Right renal pelvis (tissue), 4 donors: Measurements from ENCODE around the gene LDB1. TPM values are rescaled to one million over a fixed set of nuclear protein-coding genes. Genes with fewer than 3 reads are reported as not detected.

Experiments used
- DNase-seq, 4 donors: peaks; one replicate each; pipeline ENCODE4 v3.0.0-alpha.2; 2013; ENCODE audit warnings: low read depth in 4 of 4, low spot score in 3 of 4, missing footprints in 1 of 4
- polyA plus RNA-seq, 4 donors: library from polyadenylated mRNA; unstranded; fragments of 120-200 nt; gene quantifications; one replicate each; pipeline ENCODE4 v1.2.1, GENCODE V29; 2013; ENCODE audit not compliant: insufficient read length in 4 of 4

LDB1 gene
- polyA plus RNA-seq, 4 donors, result 114 to 117 (median 115) TPM

DNA sequence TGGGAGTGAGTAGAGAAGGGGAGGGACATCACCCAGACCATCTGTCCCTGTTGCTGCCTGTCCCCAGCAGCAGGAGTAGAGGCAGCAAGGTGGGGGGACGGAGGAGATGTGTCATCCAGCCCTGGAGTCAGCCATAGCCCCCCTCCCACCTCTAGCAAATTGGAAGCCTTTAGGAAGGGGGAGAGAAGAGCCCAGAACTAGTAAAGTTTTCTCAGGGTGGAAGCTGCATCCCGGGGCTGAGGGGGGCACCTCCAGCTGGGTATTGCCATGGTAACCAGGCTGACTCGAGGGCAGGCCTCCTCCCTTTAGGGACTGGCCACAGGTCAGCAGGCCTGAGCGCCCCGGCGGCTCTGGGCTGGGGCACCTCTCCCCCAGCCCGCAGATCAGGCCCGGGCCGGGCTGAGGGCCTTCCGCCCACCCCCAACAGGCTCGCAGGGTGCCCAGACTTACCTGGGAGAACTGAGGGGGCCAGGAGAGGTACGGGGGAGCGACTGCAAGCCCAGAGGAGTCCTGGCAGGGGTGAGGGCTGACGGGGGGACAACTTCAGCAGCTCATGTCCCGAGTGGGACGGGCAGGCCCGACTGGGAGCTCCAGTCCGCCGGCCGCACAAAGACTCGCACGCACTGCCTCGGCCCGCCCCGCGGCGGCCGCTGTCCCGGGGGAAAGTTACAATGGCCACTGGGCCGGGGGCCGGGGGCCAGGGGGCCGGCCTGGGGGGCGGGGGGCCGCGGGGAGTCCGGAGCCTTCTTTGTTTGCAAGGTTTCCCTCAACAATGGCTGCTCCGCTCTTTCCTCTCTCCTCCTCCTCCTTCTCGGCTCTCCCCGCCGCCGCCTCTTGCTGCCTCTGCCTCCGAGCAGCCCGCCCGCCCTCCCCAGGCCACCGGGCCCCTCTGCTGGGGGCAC is 6.0 kb downstream of the LDB1 start:
- no peak for DNase-seq

DNA sequence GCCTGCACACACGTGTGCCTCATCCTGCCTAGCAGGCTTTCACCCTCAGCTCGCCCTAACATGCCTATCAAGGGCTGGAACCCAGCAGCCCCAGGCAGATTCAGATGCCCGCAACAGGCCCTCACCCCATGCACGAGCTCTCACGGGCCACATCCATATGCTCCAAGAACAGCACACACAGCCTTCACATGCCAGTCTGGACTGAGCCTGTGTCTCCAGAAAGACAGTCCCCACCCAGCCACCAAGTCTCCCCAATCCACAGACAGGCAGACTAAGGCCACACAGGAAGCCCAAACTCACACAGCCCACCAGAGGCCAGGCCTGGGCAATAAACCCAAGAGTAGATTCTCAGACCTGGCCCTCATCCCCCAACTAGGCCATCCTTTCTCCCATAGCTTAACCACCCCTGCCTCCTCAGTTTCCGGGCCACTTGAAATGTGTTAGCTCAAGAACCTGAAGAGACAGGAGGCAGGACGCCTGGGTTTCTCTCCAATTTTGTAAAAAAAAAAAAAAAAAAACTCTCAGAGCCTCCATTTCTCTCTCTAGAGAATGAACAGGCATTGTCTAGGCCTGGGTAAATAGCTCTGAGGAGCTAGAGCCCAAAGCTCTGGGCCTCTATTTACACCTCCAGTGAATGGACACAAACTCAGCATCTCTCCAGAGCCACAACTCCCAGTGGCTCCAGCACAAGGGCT is 6.8 kb downstream of the LDB1 start:
- DNase-seq, result no peak

DNA sequence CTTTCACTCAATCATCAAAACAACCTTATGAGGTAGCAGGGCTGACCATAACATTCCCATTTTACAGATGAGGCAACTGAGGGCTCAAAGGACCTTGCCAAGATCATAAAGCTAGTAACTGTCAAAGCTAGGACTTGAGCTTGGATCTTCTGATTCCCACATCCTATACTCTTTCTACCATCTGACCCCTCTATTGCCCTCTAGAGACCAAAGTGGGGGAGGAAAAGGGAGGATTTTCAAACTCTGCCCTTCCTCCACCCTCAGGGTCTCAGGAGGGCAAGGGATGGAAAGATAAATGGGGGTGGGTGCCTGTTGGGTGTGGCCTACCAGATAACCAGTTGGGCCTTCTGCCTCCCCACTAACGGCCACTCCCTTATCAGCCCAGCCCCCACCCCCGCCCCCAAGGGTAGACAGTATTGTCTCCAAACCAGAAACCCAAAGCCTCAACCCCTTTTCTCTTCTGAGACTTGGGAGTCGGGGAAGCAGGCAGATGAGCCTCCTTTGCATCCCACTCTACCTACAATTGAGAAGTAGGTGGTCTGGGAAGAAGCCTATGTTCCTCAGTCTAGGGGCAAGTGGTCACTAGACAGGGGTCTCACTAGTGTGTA is 7.9 kb downstream of the LDB1 start:
- no peak for DNase-seq

DNA sequence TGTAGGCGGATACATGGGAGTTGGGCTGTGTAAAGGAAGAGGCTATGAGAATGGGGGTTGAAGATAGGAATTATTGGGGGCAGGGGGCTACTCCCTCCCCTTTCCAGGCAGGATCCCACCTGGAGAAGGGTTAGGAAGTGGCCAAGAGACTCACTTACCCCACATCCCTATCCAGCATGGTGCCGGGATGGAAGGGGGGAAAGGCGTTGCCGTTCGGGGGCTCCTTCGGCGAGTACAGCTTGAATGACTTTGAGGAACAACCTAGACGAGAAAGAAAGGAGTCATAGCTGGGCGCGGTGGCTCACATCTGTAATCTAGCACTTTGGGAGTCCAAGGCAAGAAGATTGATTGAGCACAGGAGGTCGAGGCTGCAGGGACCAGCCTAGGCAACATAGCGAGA is 8.9 kb downstream of the LDB1 start:
- DNase-seq, result no peak

DNA sequence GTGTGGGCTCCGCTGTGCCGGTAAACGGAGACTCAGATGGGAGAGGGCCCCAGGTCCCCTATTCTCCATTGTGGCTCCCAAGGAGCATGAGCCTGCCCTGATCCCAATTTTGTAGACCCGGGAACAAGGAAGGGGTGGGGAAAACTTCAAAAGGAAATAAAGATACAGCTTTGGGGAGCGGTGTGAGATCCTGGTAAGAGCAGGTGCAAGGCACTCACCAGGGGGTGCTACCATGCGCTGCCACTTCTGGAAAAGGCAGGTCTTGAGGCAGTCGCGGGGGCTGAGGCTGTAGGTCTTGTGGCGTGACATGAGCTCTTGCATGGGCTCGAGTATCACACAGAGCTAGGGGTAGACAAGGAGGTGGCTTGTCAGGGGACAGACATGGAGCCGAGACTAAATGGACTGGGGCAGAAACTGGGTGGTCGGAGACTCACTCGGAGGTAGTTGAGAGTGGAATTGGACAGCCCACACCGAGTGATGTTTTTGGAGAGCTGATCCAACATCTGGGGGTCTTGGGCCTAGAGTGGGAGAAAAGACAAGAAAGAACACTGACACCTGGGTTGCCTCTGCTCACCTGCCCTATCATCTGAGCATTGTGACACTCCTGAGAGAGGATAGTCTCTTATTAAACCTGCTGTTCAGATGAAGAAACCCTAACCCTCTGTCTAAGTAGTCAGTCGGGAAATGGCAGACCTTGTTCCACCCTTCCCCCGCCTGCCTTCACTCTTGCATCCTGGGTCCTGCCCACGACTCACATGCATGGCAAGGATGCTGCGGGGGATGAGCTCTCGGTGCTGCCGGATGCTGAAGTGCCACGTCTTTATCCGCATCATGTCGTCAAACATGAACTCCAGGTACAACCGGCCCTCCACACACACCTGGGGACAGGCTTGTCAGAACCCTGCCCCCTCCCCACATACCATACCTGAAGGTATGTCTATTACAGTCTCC is 10.7 kb downstream of the LDB1 start:
- DNase-seq, result no peak

DNA sequence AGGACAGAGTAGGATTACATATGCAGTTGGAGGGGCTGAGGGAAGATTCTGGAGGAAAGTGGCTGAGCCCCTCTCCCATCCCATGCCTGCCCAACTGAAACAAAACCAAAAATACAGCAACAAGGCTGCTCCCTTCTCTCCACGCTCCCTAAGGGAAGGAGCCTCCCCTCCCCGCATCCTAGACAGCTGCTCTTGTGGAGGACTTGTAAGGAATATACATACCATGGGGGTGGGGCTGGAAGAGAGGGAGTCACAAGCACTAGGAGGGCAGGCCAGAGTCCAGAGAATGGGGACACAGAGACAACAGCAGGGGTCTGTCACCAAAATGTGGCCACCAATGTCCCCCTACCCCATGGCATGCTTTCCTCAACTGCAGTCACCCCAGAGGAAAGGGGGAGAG is 13.2 kb downstream of the LDB1 start:
- no peak for DNase-seq

DNA sequence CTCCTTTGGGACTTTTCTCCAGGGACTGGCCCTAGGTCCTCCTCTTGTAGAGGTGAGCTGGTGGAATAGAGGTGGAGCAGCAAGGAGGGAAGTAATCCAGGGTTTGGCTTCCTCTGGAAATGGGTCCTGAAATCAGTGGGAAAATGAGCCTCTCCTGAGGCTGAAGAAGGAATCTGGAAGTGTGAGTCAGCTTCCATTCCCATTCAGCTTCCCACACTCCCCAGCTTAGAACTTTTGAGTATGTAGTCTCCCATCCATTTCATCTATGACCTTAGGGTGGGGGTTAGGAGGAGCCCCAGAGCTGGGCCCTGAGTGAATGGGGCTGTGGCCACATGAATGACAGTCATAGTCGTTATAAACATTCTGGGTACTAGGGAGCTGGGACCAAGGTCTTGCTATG is 17.7 kb downstream of the LDB1 start:
- no peak for DNase-seq

DNA sequence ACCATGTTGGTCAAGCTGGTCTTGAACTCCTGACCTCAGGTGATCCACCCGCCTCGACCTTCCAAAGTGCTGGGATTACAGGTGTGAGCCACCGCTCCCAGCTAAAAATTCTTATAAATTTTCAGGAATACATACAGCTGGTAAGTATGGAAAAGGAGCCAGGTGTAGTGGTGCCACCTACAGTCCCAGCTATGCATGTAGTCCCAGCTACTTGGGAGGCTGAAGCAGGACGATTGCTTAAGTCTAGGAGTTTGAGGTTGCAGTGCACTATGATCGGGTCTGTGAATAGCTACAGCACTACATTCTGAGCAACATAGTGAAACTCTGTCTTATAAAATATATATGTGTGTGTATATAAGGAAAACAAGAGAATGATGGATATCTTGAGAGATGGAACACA is 19.0 kb downstream of the LDB1 start:
- DNase-seq, result no peak

DNA sequence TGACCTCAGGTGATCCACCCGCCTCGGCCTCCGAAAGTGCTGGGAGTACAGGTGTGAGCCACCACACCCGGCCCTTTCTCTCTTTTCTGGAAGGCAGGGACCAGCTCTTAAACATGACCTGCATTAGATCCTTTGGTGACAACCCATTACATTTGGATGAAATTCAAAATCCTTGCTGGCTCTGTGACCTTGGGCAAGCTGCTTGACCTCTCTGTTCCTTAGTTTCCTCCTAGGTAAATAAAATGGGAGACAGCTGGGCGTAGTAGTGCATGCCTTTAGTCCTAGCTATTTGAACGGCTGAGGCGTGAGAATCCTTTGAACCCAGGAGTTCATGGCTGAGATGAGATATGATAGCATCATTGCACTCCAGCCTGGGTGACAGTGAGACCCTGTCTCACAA is 23.7 kb downstream of the LDB1 start:
- DNase-seq, result no peak

DNA sequence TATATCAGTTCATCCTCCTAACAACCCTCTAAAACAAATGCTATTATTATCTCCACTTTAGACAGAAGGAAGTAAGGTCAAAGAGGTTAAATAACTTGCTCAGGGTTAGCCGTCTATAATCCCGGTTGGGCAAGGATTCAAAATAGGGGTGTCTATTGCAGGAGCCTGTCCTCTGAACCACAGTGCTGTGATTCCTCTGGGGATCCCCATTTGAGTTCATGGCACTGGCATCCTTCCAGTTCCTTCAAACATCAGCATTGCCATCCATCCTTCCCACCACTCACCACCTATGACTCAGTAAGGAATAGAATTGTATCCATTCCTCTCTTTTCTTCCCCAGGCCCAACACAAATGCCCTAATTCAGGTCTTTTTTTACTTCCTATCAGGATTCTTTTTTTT is 29.4 kb downstream of the LDB1 start:
- DNase-seq, result no peak

DNA sequence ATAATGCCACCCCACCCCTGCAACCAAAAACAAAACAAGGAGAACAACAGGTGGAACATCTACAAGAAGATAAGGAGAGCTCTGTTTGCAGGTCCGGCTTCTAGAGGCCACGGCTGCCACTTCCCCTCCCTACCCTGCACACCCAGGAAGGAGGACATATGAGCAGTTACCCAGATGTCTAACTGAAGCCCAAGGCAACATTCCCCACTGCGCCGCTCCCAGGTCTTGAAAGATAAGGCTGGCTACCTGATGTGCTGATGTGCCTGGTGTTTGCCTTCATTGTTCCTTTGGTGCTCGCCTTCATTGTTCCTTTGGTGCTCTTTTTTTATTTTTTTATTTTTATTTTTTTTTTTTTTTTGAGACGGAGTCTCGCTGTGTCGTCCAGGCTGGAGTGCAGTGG is 34.0 kb downstream of the LDB1 start:
- DNase-seq, result no peak

DNA sequence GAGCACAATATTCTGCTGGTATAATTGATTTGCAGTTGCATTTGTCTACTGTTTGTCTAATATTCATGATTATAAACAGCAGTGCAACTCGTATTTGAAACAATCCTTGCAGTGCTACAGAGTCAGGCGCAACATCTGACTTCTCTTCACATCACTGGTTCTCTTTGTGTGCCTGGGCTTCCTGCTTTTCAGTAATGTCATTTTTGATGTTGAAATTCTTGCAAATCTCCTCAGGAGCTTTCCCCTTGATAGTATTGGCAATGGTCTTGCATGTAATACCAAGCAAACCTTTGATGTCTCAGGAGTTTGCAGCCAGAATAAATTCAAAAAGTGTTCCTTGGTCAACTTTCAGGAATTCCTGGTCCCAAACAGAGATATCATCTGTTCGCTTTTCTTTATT is 34.8 kb downstream of the LDB1 start:
- no peak for DNase-seq

DNA sequence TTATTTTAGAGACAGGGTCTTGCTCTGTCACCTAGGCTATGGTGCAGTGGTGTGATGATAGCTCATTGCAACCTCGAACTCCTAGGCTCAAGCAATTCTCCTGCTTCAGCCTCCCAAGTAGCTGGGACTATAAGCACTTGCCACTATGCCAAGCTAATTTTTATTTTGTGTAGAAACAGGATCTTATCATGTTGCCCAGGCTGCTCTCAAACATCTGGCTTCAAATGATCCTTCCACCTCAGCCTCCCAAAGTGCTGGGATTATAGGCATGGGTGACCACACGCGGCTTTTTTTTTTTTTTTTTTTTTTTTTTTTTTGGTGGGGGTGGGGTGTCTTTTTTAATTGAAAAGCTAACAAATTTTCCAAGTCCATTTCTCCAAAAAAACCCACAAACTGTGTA is 36.6 kb downstream of the LDB1 start:
- no peak for DNase-seq

DNA sequence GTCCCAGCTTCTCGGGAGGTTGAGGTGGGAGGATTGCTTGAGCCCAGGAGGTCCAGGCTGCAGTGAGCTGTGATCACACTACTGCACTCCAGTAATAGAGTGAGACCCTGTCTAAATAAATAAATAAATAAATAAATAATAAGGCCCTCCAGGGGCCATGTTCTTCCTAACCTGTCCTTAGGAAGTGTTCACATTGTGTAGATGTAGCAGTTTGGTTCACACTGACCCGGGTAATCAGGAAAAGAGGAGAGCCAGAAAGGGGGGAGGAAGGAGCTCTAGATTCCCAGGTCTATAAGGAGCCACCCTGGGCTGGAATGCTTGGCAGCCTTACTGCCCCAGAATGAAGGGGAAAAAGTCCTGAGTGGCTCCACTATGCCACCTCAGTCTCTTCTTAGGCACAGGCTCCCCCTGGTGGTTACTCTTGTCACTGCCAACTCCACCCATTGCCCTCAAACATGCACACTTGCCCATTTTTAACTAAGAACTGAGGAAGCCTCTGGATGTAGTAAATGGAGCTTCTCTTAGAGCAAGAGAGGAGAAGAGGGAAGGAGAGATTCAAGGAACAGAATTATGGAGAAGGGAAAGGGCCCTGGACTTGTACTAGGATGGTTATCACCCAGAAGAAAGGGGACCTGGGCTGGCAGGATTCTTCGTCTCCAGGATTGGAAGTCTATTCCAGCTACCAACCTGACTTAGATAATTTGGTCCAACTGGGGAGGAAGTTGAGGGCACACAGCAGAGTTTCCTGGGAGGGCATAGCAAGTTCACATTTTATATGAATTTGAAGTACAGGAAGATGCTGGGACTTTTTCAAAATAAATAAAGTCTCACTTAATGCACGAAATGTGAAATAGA is 47.3 kb downstream of the LDB1 start:
- DNase-seq, result peak in 1 of 4 donors; percentile 56

DNA sequence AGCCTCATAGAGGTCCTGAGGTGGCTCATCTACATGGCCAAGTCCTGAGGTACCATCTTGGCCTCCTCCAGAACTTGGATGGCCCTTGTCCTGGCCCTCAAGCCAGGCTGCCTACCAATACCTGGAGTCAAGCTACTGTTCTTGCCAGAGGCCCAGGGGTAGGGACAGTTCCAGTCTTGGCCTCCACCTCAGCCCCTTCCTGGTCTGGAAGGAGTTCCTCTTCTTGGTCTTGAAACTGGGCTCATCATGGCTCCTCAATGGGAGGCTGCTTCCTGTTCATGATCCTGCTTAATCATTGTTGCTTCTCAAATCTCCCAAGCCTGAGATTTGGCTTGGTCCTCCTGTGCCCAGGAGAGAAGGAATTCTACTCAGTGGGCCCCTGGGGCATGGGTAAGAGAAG is 51.1 kb downstream of the LDB1 start:
- DNase-seq, result no peak

DNA sequence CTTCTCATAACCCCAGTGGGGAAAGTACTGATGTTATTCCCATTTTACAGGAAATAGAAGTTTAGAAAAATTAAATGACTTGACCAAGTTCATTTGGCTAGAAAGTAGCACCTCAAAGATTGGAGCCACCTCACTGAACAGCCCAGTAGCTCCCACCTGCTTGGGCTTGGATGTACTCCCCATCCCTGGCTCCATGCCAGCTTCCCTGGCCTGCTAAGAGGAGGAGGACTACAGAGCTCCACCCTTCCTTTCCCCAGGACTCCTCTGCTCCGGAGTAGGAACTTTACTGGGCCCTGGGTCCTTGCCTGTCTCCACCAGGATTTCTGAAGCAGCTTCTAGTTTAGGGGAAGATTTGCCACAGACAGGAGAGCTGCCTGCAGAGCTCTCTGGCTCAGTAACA is 52.0 kb downstream of the LDB1 start:
- DNase-seq, result no peak

DNA sequence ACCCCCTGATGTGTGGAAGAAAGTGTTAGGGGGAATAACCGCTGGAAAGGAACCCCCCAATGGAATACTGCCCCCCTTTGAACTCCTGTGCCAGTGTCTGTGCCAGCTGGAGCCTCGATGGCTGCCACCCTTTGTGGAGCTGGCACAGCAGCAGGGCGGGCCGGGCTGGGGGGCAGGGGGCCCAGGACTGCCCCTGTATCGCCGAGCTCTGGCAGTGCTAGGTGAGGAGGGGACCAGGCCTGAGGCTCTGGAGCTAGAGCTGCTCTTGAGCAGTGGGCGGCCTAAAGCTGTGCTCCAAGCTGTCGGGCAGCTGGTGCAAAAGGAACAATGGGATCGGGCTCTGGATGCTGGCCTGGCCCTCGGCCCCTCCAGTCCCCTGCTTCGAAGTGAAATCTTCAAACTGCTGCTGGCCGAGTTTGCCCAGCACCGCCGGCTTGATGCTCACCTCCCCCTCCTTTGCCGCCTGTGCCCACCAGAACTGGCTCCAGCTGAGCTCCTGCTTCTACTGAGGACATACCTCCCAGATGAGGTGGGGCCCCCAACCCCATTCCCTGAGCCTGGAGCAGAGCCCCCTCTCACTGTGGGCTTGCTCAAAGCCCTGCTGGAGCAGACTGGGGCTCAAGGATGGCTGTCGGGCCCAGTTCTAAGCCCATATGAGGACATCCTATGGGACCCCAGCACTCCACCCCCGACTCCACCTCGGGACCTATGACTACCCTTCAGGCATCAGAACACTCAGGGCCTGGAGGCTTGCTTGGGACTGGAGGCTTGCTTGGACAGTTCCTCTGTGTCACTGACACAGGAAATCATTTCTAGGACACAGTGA is 52.9 kb downstream of the LDB1 start:
- DNase-seq, result no peak

DNA sequence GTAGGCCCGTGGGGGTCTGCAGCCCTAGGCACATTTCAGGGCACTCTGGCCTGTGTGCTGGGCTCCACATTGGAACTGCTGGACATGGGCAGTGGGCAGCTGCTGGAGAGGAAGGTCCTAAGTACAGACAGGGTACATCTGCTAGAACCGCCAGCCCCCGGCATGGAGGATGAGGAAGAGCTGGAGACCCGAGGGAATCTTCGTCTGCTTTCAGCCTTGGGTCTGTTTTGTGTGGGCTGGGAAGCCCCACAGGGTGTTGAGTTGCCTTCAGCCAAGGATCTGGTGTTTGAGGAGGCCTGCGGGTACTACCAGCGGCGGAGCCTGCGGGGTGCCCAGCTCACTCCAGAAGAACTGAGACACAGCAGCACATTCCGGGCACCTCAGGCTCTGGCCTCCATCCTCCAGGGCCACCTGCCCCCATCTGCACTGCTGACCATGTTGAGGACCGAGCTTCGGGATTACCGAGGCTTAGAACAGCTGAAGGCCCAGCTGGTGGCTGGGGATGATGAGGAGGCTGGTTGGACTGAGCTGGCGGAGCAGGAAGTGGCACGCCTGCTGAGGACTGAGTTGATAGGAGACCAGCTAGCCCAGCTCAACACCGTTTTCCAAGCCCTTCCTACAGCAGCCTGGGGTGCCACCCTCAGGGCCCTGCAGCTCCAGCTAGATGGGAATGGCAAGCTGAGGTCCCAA is 53.6 kb downstream of the LDB1 start:
- DNase-seq, result no peak
